GM19035 (cell line): ENCODE measurements around the gene ZNF451.
"Not testable (repeated sequence)": the region's sequence is repeated elsewhere in the genome, so short reads cannot be mapped to it uniquely, and the experiment has no call there.

Experiments used
- ATAC-seq: cut with Tn5 transposase; IDR thresholded peaks from one replicate; pipeline ENCODE4 v1.9.1; 2021; ENCODE audit not compliant: unreplicated experiment

ZNF451 gene, protein sequence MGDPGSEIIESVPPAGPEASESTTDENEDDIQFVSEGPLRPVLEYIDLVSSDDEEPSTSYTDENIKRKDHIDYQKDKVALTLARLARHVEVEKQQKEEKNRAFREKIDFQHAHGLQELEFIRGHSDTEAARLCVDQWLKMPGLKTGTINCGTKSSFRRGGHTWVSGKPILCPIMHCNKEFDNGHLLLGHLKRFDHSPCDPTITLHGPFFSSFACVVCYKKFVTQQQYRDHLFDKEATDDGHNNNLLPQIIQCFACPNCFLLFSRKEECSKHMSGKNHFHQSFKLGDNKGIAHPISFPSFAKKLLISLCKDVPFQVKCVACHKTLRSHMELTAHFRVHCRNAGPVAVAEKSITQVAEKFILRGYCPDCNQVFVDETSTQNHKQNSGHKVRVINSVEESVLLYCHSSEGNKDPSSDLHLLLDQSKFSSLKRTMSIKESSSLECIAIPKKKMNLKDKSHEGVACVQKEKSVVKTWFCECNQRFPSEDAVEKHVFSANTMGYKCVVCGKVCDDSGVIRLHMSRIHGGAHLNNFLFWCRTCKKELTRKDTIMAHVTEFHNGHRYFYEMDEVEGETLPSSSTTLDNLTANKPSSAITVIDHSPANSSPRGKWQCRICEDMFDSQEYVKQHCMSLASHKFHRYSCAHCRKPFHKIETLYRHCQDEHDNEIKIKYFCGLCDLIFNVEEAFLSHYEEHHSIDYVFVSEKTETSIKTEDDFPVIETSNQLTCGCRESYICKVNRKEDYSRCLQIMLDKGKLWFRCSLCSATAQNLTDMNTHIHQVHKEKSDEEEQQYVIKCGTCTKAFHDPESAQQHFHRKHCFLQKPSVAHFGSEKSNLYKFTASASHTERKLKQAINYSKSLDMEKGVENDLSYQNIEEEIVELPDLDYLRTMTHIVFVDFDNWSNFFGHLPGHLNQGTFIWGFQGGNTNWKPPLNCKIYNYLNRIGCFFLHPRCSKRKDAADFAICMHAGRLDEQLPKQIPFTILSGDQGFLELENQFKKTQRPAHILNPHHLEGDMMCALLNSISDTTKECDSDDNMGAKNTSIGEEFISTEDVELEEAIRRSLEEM

DNA sequence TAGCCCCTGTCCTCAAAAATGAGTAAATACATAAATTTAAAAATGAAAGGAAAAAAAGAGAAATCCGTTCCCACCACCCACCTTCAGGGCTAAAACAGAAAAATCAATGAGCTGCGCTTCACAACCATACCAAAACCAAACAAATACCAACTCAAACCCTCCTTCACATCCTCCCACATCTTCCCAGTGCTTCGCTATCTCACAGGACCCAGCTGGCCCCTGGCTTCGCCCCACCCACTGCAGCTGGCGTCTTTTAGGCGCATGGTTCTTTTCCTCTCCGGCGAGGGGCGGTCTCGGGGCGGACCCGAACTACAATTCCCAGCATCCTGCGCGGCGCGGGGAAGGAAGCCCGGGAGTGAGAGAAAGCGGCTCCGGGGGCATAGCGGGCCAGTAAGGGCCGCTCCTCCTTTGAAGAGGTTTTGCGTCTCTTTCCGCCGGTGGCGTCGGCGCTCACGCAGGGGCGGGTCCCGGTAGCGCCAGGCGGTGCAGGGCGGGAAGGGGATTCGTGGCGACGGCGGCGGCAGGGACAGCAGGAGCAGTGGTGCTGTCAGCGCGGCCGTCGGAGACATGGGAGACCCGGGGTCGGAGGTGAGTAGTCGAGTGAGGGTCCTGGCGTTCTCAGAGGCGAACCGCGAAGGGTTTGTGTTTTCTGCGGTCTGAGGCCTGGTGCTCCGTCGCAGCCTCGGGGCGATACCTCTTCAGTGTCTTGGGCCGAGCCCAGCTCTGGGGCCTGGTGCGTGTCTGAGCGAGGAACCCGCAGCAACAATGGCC is at the start of gene ZNF451:
Gene ZNF451, plus strand, starts transcription at position 502 of the 771 bp plus-strand sequence. Its CDS starts 66 bp downstream, at position 568.
- ATAC-seq: peak; percentile 93

DNA sequence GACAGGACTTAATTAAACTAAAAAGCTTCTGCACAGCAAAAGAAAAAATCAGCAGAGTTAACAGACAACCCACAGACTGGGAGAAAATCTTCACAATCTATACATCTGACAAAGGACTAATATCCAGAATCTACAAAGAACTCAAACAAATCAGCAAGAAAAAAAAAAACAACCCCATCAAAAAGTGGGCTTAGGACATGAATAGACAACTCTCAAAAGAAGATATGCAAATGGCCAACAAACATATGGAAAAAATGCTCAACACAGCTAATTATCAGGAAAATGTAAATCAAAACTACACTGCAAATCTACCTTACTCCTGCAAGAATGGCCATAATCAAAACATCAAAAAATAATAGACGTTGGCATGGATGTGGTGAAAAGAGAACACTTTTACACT is 45.9 kb upstream of the ZNF451 start:
- ATAC-seq: not testable (repeated sequence)

DNA sequence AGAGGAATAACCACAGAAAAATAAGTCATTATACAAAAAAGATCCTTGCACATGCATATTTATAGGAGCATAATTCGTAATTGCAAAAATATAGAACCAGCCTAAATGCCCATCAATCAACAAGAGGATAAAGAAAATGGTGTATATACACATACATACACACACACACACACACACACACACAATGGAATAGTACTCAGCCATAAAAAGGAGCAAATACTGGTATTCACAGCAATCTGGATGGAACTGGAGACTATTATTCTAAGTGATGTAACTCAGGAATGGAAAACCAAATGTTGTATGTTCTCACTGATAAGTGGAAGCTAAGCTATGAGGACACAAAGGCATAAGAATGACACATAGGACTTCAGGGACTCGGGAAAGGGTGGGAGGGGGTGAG is 45.4 kb upstream of the ZNF451 start:
- no peak for ATAC-seq

DNA sequence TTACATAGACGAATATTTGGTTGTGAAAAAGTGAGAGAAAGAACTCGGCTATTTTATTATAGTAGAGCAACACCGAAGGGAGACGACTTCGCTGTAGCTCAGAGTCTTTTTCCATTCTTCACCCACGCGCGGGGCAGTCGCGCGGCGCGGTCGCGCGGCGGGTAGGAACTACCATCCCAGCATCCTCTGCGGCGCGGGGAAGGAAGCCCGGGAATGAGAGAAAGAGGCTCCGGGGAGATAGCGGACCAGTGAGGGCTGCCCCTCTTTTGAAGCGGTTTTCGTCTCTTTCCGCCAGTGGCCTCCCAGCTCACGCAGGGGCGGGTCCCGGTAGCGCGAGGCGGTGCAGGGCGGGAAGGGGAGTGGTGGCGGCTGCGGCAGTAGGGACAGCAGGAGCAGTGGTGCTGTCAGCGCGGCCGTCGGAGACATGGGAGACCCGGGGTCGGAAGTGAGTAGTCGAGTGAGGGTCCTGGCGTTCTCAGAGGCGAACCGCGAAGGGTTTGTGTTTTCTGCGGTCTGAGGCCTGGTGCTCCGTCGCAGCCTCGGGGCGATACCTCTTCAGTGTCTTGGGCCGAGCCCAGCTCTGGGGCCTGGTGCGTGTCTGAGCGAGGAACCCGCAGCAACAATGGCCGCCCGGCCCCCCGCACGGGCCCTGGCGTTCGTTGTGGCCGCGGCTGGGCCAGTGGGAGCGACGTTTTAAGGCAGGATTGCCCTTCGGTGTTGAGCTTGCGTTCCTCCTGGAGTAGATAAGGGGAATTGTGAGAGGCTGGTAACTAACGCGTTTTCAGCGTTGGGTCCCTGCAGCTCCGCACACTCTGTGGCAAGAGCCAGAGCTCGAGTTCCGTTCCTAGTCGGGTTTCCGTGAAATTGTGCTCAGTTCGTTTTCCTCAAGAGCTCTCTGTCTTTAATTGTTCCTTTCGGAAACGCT is 43.4 kb upstream of the ZNF451 start, which contains the start of gene KIAA1586:
Gene KIAA1586, plus strand, starts transcription at position 362 of the 925 bp plus-strand sequence. Its CDS starts 63 bp downstream, at position 425.
- ATAC-seq: peak; percentile 92

DNA sequence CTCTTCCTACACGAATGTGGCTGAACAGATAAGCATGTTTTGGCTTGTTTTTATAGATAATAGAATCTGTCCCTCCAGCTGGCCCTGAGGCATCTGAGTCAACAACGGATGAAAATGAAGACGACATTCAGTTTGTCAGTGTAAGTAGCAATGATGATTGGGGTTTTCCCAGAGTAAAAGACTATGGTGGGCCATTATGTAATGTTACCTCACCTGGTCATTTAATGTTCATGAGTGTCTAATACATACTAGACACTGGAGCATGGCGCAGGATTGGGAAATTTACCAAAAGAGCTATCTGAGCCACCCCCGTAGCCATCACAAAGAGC is 42.8 kb upstream of the ZNF451 start:
- peak; percentile 22 for ATAC-seq

DNA sequence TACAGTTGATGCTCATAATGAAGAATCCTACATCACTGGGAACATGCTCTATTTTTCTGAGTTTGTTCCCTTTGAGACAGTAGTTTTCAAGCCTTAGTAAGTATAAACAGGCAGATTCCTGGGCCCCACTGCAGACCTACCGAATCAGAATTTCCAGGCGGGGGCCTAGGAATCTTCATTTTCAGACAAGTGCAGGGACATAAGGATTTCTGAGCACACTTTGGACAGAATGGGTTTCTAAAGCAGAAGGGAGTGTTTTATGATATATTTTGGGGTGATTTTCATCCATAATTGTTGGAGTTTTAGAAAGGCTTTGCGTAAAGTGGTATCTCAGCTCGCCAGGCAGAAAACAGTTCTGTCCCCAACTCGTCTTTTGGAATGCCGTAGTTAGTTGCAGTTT is 42.1 kb upstream of the ZNF451 start:
- ATAC-seq: not testable (repeated sequence)

DNA sequence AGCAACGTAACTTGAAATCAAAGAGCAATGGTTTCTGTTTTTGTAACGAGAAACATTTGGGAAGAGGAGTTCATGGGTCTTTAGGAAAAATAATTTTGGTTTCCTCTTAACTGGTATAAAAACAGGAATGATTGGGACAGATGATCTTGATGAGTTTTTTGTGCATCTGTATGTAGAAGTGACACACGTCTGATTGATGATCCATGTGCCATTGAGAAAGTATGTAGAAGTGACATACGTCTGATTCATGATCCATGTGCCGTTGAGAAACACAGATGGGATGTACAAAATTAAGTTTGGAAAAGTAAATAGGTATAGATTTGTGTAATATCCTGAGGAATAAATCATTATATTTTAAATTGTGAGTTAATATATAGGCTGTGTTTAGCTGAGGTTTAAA is 41.4 kb upstream of the ZNF451 start:
- no peak for ATAC-seq

DNA sequence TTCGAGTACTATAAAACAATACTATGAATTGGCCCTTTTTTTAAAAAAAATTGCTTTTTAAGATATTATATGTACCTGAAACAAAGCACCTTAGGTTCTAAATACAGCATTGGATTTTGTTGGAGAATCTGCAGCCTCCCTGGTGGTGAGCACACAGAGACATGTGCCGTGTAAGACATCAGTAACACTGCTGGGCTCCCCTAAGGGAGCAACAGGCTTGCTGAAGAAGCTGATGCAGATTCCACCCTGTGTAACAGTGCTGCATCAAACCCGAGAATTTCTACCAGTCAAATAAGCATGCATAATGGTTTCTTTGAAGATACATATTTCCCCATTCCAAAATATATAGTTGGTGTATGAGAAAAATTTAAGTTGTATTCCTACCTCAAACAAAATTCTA is 26.1 kb upstream of the ZNF451 start:
- no peak for ATAC-seq

DNA sequence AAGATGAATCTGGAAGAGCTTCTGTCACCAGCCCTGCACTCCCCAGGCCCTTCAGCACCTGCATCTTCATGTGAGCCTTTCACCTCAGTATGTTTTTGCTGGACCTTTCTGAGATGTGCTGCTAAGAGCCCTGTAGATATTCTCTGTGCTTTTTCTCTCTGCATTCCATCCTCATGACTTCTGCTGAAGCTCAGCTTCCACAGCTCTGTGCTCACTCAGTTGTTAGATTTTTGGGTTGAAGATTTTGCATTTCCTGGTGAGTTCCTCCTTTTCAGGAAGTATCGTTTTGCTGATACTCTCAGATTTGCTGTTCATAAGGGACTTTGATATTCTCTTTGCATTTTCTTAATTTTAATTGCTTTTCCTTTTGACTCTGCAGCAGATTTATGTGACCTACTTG is 25.2 kb upstream of the ZNF451 start:
- no peak for ATAC-seq

DNA sequence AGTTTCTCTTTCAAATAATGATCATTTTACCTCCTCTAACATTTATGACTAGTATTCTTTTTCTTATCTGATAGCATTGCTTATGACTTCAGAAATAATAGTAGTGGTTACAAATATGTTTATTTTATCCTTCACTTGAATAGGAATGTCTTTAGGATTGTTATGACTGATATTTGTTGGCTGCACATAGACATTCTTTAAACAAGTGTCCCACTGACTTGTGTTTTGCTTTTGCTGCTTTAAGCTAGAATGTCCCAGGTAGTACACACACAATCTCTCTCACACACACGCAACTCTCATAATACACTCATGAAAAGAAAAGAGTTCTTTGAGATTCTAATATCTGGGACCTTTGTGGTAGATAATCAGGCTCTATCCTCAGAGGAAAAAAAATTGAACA is 21.9 kb upstream of the ZNF451 start:
- ATAC-seq: no peak

DNA sequence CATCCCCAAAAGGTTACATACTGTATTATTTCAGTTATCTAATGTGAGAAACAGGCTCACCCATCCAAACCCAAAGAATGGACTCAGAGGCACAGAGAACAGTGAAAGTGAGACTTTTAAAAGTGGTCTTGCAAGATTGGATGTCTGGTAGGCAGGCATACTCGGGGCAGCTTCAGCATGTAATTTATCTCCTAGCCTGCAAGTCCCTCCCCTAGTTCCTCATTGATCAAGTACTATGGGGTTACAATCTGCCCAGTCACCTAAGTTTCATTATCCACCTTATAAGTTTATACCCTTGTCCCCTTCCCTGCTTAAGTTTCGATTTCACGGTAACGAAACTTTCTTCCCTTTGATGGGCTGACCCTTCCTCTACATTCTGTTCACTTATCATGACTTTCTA is 20.8 kb upstream of the ZNF451 start:
- ATAC-seq: no peak

DNA sequence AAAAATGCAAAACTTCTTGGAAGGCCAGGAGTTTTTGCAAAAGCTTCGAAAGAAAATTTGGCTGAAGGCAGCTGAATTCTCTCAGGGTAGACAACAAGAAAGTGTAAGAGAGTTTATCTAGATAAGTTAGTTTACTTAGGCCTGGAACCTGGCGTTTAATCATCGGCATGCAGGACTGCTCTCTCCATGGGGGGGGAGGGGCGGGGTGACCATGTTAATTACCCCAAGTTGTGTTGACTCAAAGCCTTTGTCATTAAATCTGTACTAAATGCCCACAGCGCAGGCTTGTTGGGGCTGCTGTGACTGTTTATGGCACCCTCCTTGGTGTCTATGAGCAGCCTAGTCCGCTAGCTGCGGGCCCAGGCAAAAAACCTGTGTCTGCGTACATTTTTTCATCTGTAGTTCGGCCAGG is 20.1 kb upstream of the ZNF451 start:
- ATAC-seq: no peak

DNA sequence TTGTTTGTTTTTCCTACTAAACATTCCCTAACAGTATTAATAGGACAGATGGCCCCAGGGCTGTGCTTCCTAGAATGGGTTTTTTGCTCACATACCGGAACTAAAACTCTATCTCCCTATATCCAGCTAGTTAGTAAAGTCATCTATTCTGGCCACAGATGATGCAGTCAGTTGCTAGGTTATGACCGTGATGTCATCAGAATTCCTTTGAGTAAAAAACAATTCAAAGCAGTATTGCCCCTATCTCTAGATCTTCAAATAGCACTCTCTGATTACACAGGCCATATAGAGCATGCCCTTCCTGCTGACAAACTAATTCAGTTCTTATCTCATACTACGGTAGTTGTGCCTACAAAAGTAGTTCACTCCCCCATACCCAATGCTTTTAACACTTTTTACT is 17.9 kb upstream of the ZNF451 start:
- ATAC-seq: no peak

DNA sequence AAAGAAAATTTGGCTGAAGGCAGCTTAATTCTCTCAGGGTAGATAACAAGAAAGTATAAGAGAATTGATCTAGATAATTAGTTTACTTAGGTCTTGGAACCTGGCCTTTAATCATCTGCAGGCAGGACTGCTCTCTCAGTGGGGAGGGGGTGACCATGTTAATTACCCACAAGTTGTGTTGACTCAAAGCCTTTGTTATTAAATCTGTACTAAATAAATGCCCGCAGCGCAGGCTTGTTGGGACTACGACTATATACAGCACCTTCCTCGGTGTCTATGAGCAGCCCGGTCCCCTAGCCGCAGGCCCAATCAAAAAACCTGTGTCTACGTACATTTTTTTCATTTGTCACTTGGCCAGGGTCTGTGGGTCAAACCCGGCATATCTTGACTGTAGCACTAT is 15.6 kb upstream of the ZNF451 start:
- ATAC-seq: no peak

DNA sequence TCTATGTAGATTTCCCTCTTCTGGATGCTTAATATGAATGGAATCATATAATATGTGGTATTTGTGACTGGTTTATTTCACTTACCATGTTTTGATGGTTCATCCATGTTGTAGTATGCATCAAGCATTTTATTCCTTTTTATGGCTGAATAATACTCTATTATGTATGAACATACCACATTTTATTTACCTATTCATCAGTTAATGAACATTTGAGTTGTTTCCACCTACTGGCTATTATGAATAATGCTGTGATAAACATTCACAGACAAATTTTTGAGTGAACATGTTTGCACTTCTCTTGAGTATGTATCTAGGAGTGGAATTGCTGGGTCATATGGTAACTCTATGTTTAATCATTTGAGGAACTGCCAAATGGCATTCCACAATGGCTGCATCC is 14.9 kb upstream of the ZNF451 start:
- no peak for ATAC-seq

DNA sequence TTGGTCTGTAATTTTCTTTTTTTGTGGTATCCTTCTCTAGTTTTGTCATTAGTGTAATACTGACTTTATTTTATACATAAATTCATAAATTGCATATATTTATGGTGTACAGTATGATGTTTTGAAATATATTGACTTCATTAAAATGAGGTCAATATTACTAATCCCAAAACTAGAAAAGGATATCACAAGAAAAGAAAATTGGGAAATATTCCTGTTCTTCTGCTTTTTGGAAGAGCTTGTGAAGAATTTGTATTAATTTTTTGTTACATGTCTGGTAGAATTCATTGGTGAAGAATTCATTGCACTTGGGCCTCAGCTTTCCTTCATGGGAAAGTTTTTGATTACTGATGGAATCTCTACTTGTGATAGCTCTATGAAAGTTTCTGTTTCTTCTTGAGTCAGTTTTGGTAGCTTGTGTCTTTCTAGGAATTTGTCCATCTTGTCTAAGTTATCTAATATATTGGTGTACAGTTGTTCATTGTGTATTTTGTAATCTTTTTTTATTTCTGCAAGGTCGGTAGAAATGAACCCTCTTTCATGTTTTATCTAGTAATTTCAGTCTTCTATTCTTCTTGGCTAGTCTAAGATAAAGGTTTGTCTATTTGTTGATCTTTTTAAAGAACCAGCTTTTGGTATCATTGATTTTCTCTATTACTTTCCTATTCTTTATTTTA is 11.3 kb upstream of the ZNF451 start:
- ATAC-seq: no peak

DNA sequence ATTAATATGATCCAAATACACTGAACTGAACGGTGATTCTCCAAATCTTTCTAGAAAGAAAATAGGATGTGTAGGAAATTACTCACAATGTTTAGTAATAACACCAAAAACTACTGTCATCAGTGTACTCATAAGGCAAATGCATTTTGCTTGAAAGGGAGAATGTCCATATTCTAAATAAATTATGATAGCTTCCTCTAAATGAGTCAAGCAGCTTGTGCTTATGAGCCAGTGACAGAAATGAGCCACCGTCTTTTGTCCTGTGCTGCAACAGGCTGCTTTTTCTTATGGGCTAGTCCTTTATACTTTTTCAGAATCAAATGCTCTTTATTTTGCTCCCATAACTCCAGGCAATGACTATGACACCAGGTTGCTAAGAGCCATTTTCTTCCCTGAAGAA is 4.5 kb upstream of the ZNF451 start:
- ATAC-seq: no peak

DNA sequence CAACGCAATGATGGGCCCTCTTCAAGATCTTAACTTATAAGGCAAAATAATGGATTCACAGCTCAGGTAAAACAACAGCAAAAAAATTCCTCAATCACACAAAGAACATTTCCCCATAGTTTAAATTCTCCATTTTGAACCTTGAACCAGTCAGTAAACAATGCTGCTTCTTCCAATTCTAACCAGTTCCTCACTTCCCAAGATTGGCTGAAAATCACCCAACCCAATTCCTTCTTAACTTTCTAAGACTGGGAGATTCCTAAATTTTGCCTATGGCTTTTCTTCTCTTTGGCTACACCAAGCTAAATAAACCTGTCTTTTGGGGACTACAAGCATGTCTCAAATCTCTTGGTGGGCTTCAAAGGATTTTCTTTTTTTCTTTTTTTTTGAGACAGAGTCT is 3.1 kb upstream of the ZNF451 start:
- ATAC-seq: no peak

DNA sequence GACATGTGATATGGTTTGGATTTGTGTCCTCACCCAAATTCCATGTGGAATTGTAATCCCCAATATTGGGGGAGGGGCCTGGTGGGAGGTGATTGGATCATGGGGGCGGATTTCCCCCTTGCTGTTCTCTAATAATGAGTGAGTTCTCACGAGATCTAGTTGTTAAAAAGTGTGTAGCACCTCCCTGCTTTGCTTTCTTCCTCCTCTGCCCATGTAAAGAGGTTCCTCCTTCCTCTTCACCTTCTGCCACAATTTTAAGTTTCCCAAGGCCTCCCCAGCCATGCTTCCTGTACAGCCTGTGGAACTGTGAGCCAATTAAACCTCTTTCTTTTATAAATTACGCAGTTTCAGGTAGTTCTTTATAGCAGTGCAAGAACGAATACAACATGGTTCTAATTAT is 2.1 kb upstream of the ZNF451 start:
- ATAC-seq: no peak
